Mesenchymal stem cell (in vitro differentiated cells and primary cell): ENCODE results near the gene CMTM4.

Experiments used
- DNase-seq: peaks from one replicate; pipeline ENCODE4 v3.0.0-alpha.2; 2013
- H2AFZ ChIP-seq: one replicate; pipeline ENCODE4 v1.6.1; 2013; ENCODE audit warnings: low read depth, mild to moderate bottlenecking, control low read depth, inconsistent platforms, low read length, moderate library complexity
- H2AK5ac ChIP-seq: 2 replicates; pipeline ENCODE4 v1.6.1; 2013; ENCODE audit warnings: low read length, moderate library complexity, mild to moderate bottlenecking, inconsistent platforms; ENCODE audit not compliant: severe bottlenecking
- H2BK120ac ChIP-seq: one replicate; pipeline ENCODE4 v1.6.1; 2013; ENCODE audit warnings: low read depth, mild to moderate bottlenecking, inconsistent platforms, low read length, moderate library complexity
- H2BK12ac ChIP-seq, 2 experiments: one replicate each; pipeline ENCODE4 v1.6.1; 2013; ENCODE audit warnings: inconsistent platforms in 2 of 2, low read length in 2 of 2, mild to moderate bottlenecking in 2 of 2, moderate library complexity in 2 of 2, control low read depth in 1 of 2
- H2BK15ac ChIP-seq: one replicate; pipeline ENCODE4 v1.6.1; 2013; ENCODE audit warnings: mild to moderate bottlenecking, low read depth, inconsistent platforms; ENCODE audit not compliant: poor library complexity, severe bottlenecking
- H2BK5ac ChIP-seq: 2 replicates; pipeline ENCODE4 v1.6.1; 2013; ENCODE audit warnings: low read depth, mild to moderate bottlenecking, low read length, control low read depth, inconsistent platforms; ENCODE audit not compliant: poor library complexity, severe bottlenecking
- H3K14ac ChIP-seq, 2 experiments: one replicate each; pipeline ENCODE4 v1.6.1; 2013; ENCODE audit warnings: inconsistent platforms in 2 of 2, low read length in 2 of 2, control low read depth in 1 of 2, mild to moderate bottlenecking in 1 of 2, moderate library complexity in 1 of 2
- H3K18ac ChIP-seq, 2 experiments: one replicate each; pipeline ENCODE4 v1.6.1; 2013; ENCODE audit warnings: inconsistent platforms in 2 of 2, low read length in 2 of 2, control low read depth in 1 of 2, low read depth in 1 of 2, mild to moderate bottlenecking in 1 of 2
- H3K23ac ChIP-seq, 2 experiments: one replicate each; pipeline ENCODE4 v1.6.1; 2013; ENCODE audit warnings: inconsistent platforms in 2 of 2, low read length in 2 of 2, mild to moderate bottlenecking in 2 of 2, moderate library complexity in 2 of 2, control low read depth in 1 of 2
- H3K27ac ChIP-seq: 2 replicates; pipeline ENCODE4 v1.5.1; 2013; ENCODE audit warnings: mild to moderate bottlenecking, moderate library complexity, low read length, control low read depth, inconsistent platforms; ENCODE audit not compliant: poor library complexity, severe bottlenecking
- H3K27me3 ChIP-seq, 2 experiments: 2 replicates each; pipeline versions ENCODE4 v1.6.1 to v1.7.0; 2013; ENCODE audit warnings: low read length in 2 of 2, mild to moderate bottlenecking in 2 of 2, moderate library complexity in 2 of 2, control low read depth in 1 of 2, inconsistent platforms in 1 of 2; ENCODE audit not compliant: control insufficient read depth in 1 of 2, insufficient read depth in 1 of 2
- H3K36me3 ChIP-seq, 2 experiments: 2 replicates each; pipeline versions ENCODE4 v1.6.1 to v1.7.0; 2013; ENCODE audit warnings: low read length in 2 of 2, control low read depth in 1 of 2, inconsistent platforms in 1 of 2, low read depth in 1 of 2, mild to moderate bottlenecking in 1 of 2; ENCODE audit not compliant: insufficient read depth in 2 of 2, control insufficient read depth in 1 of 2
- H3K4ac ChIP-seq, 2 experiments: one replicate each; pipeline ENCODE4 v1.6.1; 2013; ENCODE audit warnings: inconsistent platforms in 2 of 2, low read length in 2 of 2, mild to moderate bottlenecking in 2 of 2, moderate library complexity in 2 of 2, control low read depth in 1 of 2, low read depth in 1 of 2
- H3K4me1 ChIP-seq: 2 replicates; pipeline ENCODE4 v1.6.1; 2013; ENCODE audit warnings: low read depth, low read length, control low read depth; ENCODE audit not compliant: control insufficient read depth, insufficient read depth
- H3K4me2 ChIP-seq: 2 replicates; pipeline ENCODE4 v1.6.1; 2013; ENCODE audit warnings: low read length, mild to moderate bottlenecking, inconsistent platforms; ENCODE audit not compliant: poor library complexity, severe bottlenecking
- H3K4me3 ChIP-seq, 2 experiments: 2 replicates each; pipeline versions ENCODE4 v1.5.1 to v1.7.0; 2013; ENCODE audit warnings: low read length in 2 of 2, mild to moderate bottlenecking in 2 of 2, control low read depth in 1 of 2, low read depth in 1 of 2; ENCODE audit not compliant: insufficient read depth in 1 of 2
- H3K79me1 ChIP-seq: replicated peaks from 2 replicates; pipeline ENCODE4 v1.6.1; 2013; ENCODE audit warnings: mild to moderate bottlenecking, control low read depth, low read length, inconsistent platforms; ENCODE audit not compliant: poor library complexity, severe bottlenecking
- H3K9ac ChIP-seq: 2 replicates; pipeline ENCODE4 v1.7.0; 2013; ENCODE audit warnings: mild to moderate bottlenecking, low read length, moderate library complexity
- H3K9me3 ChIP-seq: 2 replicates; pipeline ENCODE4 v1.7.0; 2013; ENCODE audit warnings: mild to moderate bottlenecking, low read length; ENCODE audit not compliant: control insufficient read depth
- H4K8ac ChIP-seq: one replicate; pipeline ENCODE4 v1.6.1; 2013; ENCODE audit warnings: inconsistent platforms, mild to moderate bottlenecking, low read length, moderate library complexity
- H4K91ac ChIP-seq: one replicate; pipeline ENCODE4 v1.6.1; 2013; ENCODE audit warnings: mild to moderate bottlenecking, low read length, inconsistent platforms
- WGBS: methylation state at CpG from one replicate; pipeline ENCODE4 v1.1.7; 2013; ENCODE audit warnings: mixed read lengths; 5-methylcytosine and 5-hydroxymethylcytosine counted together

CMTM4 gene

DNA sequence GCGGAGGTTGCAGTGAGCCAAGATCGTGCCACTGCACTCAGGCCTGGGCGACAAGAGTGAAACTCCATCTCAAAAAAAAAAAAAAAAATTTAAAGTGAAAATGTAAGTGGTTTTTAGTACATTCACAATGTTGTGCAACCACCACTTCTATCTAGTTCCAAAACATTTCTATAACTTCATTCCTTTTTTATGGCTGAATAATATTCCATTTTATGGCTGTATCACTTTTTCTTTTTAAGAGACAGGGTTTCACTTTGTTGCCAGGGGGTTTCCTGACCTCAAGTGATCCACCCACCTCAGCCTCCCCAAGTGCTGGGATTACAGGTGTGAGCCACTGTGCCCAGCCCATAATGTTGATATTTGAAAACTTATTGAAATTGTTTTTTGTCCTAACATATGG lies 103.7 kb downstream of the CMTM4 start:
- Histone ChIP-seq H2BK120ac (no peak overlapping the region), H2BK12ac (no peak overlapping the region), H2AK5ac (no peak overlapping the region), H2BK15ac (no peak overlapping the region), H4K91ac (no peak overlapping the region), H3K36me3 (no peaks in the 10 kb centered on the region), H3K4me1 (peaks cover 4% of the 10 kb centered on the region), H3K9ac (no peak overlapping the region), H3K18ac (no peak overlapping the region), H3K9me3 (no peaks in the 10 kb centered on the region), H3K14ac (no peak overlapping the region), H3K27ac (no peak overlapping the region), H2BK5ac (no peak overlapping the region), H3K79me1 (no peaks in the 10 kb centered on the region), H3K27me3 (peaks cover 0 to 15% of the 10 kb centered on the region in 2 experiments), H3K23ac (no peak overlapping the region), H3K4ac (no peak overlapping the region), H3K4me3 (no peak overlapping the region), H4K8ac (no peak overlapping the region), H3K4me2 (no peak overlapping the region), H2AFZ (no peak overlapping the region)
- 100% methylated on average over 1 of the region's 3 CpGs for WGBS
- DNase-seq: no peak

DNA sequence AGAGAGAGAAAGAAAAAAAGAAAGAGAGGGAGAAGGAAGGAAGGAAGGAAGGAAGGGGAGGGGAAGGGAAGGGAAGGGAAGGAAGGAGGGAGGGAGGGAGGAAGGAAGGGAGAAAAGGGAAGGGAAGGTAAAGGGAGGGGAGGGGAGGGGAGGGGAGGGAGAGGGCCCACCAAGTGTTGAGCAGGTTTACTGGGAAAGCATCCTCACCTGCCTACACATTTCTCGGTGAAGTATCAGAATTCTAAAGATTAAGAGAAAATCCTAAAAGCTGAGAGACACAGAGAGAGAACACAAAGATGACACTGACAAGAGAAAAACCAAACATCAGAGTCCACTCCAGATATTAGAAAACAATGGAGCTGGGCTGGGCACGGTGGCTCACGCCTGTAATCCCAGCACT lies 104.3 kb downstream of the CMTM4 start:
- no peak overlapping the region for H3K4ac ChIP-seq
- peaks cover 6% of the 10 kb centered on the region for H3K4me1 ChIP-seq
- H3K36me3 ChIP-seq: no peaks in the 10 kb centered on the region
- H2BK5ac ChIP-seq: no peak overlapping the region
- no peak overlapping the region for H4K8ac ChIP-seq
- no peaks in the 10 kb centered on the region for H3K79me1 ChIP-seq
- H3K4me3 ChIP-seq: no peak overlapping the region
- no peak overlapping the region for H3K18ac ChIP-seq
- no peak overlapping the region for H2AK5ac ChIP-seq
- H2BK120ac ChIP-seq: no peak overlapping the region
- no peak overlapping the region for H4K91ac ChIP-seq
- H3K4me2 ChIP-seq: no peak overlapping the region
- H3K14ac ChIP-seq: no peak overlapping the region
- H3K27ac ChIP-seq: no peak overlapping the region
- H2AFZ ChIP-seq: no peak overlapping the region
- H3K23ac ChIP-seq: no peak overlapping the region
- DNase-seq: no peak
- no peak overlapping the region for H3K9ac ChIP-seq
- WGBS: 94% methylated on average over 3 of the region's 3 CpGs
- H2BK12ac ChIP-seq: no peak overlapping the region
- H2BK15ac ChIP-seq: no peak overlapping the region
- H3K9me3 ChIP-seq: no peaks in the 10 kb centered on the region
- peaks cover 0 to 15% of the 10 kb centered on the region in 2 experiments for H3K27me3 ChIP-seq

DNA sequence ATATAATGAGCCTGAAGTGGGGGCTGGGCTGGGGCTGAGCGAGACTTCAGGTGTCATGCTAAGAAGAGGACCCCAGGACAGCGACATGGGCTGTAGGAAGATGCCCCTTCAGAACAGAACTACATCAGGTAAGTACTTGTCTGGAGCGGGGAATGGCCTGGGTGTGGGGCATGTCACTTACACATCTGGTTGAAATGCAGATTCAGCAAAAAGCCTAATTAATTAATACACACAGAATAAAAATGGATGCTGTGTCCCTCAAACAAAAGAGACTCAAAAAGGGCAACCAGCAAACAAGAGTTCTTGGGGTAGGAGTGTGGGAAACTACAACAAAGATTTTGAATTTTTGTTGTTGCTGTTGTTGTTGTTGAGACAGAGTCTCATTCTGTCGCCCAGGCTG lies 105.5 kb downstream of the CMTM4 start:
- Histone ChIP-seq H3K4me3 (no peak overlapping the region), H2AK5ac (peak overlapping the region; percentile 60), H2BK12ac (no peak overlapping the region), H3K79me1 (no peaks in the 10 kb centered on the region), H2AFZ (no peak overlapping the region), H4K8ac (no peak overlapping the region), H3K27me3 (peaks cover 0 to 15% of the 10 kb centered on the region in 2 experiments), H3K4ac (no peak overlapping the region), H2BK5ac (no peak overlapping the region), H3K27ac (no peak overlapping the region), H3K4me2 (no peak overlapping the region), H3K14ac (no peak overlapping the region), H2BK15ac (no peak overlapping the region), H3K9ac (no peak overlapping the region), H3K18ac (no peak overlapping the region), H3K9me3 (no peaks in the 10 kb centered on the region), H3K23ac (no peak overlapping the region), H2BK120ac (no peak overlapping the region), H3K36me3 (no peaks in the 10 kb centered on the region), H4K91ac (no peak overlapping the region), H3K4me1 (peaks cover 8% of the 10 kb centered on the region)
- DNase-seq: no peak
- WGBS: 61% methylated on average over 3 of the region's 4 CpGs

DNA sequence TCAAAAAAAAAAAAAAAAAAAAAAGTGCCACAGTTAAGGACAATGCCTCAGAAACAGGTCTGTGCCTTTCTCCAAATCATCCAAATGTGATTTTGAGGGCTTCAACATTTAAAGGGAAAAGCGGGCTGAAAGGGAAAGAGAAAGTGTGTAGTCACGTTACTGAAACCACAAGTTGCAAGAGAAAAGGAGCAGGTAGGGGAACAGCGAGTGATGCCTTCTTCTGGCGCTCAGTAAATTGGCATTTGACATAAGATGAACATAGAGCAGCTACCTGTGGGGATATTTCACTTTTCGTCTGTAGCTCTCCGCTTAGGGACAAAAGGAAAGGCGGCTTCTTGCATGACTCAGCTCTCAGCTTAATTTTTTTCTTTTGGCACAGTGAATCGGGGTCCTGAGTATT lies 106.2 kb downstream of the CMTM4 start:
- no peak overlapping the region for H2AFZ ChIP-seq
- no peak overlapping the region for H3K23ac ChIP-seq
- no peak for DNase-seq
- H3K27ac ChIP-seq: no peak overlapping the region
- H3K18ac ChIP-seq: no peak overlapping the region
- no peaks in the 10 kb centered on the region for H3K9me3 ChIP-seq
- WGBS: 79% methylated on average over 8 of the region's 8 CpGs
- no peak overlapping the region for H2BK5ac ChIP-seq
- no peak overlapping the region for H4K8ac ChIP-seq
- peaks cover 0 to 15% of the 10 kb centered on the region in 2 experiments for H3K27me3 ChIP-seq
- H3K79me1 ChIP-seq: no peaks in the 10 kb centered on the region
- H3K9ac ChIP-seq: no peak overlapping the region
- no peak overlapping the region for H3K14ac ChIP-seq
- H4K91ac ChIP-seq: no peak overlapping the region
- no peak overlapping the region for H3K4me2 ChIP-seq
- H2AK5ac ChIP-seq: no peak overlapping the region
- H2BK120ac ChIP-seq: no peak overlapping the region
- H3K36me3 ChIP-seq: no peaks in the 10 kb centered on the region
- peaks cover 8% of the 10 kb centered on the region for H3K4me1 ChIP-seq
- no peak overlapping the region for H2BK15ac ChIP-seq
- H3K4me3 ChIP-seq: no peak overlapping the region
- no peak overlapping the region for H3K4ac ChIP-seq
- H2BK12ac ChIP-seq: no peak overlapping the region
